Activated naive CD4-positive, alpha-beta T cell treated with anti-CD3 and anti-CD28 coated beads, Interleukin-2, amount 10 ng/mL, durations not matched to agents 7 days and 5 days (primary cell): ENCODE measurements around the gene BCAP29.

Experiments
- CTCF ChIA-PET: fragments of 350-600 bp; sonication (Branson Sonifier 250); formaldehyde crosslinking; loops from one replicate; lab custom pipeline; 2021; ENCODE audit warnings: antibody characterized with exemption; lab: Charles Lee
- DNase-seq: peaks from one replicate; pipeline ENCODE4 v3.0.0-alpha.2; 2020
- H3K27ac Mint-ChIP-seq: one replicate; pipeline ENCODE4 v1.8.0; 2021; ENCODE audit warnings: mild to moderate bottlenecking, moderate library complexity, mixed read lengths
- H3K27me3 Mint-ChIP-seq: one replicate; pipeline ENCODE4 v1.8.0; 2021; ENCODE audit warnings: mild to moderate bottlenecking, mixed read lengths
- H3K36me3 Mint-ChIP-seq: one replicate; pipeline ENCODE4 v1.8.0; 2021; ENCODE audit warnings: mixed read lengths
- H3K4me1 Mint-ChIP-seq: one replicate; pipeline ENCODE4 v1.8.0; 2021; ENCODE audit warnings: mixed read lengths
- H3K4me3 Mint-ChIP-seq: one replicate; pipeline ENCODE4 v1.8.0; 2021; ENCODE audit warnings: mild to moderate bottlenecking, moderate library complexity, mixed read lengths
- H3K9me3 Mint-ChIP-seq: one replicate; pipeline ENCODE4 v1.8.0; 2021; ENCODE audit warnings: mixed read lengths

BCAP29 gene

GRCh38 chr7:107658467-107658866, 78.4 kb downstream of the BCAP29 start:
- no peaks in the 10 kb centered on the region for H3K9me3 Mint-ChIP-seq
- no peak overlapping the region for H3K4me3 Mint-ChIP-seq
- CTCF ChIA-PET: no interaction called here
- no peaks in the 10 kb centered on the region for H3K36me3 Mint-ChIP-seq
- no peak for DNase-seq
- peaks cover 50% of the 10 kb centered on the region for H3K4me1 Mint-ChIP-seq
- H3K27me3 Mint-ChIP-seq: peaks cover 30% of the 10 kb centered on the region
- H3K27ac Mint-ChIP-seq: no peak overlapping the region

DNA sequence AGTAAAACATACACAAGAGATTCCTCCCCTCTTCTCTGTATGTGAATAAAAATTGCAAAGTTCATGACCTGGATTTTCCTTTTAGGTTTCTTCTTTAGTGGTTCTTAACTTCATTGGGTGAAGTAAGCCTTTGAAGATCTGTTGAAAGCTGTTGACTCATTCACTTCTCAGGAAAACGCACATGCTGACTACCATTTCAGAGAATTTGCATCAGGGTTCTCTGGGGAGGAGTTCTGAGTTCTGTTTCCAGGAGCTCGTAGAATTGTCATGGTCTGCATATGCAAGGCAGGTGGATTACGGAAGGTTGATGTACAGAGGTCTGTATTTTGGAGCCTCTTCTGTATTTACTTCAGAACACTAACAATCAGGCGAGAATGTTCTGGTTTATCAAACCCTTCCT, 79.6 kb downstream of the BCAP29 start:
- Mint-ChIP-seq H3K4me3 (peak overlapping the region; percentile 89), H3K4me1 (peaks cover 46% of the 10 kb centered on the region), H3K36me3 (no peaks in the 10 kb centered on the region), H3K9me3 (no peaks in the 10 kb centered on the region), H3K27ac (peak overlapping the region; percentile 72), H3K27me3 (peaks cover 27% of the 10 kb centered on the region)
- peak; percentile 59 for DNase-seq
- CTCF ChIA-PET: interaction anchor here (1.8 to 2.4 kb wide), 2 partner anchors 196 to 219 kb away, joined by 5 to 8 read pairs; no protein-coding TSS in a partner anchor

DNA sequence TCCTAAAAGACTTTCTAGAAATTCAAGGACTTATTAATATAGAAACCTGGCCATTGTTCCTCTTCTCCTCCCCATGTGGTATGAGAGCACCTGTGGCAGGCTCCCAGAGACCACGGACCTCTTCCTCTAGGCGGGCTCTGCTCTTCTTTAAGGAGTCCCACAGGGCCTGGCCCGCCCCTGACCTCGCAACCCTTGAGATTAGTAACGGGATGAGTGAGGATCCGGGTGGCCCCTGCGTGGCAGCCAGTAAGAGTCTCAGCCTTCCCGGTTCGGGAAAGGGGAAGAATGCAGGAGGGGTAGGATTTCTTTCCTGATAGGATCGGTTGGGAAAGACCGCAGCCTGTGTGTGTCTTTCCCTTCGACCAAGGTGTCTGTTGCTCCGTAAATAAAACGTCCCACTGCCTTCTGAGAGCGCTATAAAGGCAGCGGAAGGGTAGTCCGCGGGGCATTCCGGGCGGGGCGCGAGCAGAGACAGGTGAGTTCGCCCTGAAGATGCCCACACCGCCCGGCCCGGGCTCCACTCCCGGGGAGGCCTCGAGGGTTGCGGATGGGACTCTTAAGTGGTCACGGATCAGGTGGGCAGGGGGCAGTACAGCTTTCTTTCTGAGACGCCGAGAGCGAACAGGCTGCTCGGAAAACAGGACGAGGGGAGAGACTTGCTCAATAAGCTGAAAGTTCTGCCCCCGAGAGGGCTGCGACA, 80.5 kb downstream of the BCAP29 start, which contains the start of gene SLC26A4:
SLC26A4 (plus strand) TSS at position 448 of the 700 bp plus-strand sequence. CDS start 814 bp downstream, outside the sequence.
- Mint-ChIP-seq H3K27me3 (peaks cover 27% of the 10 kb centered on the region), H3K4me1 (peaks cover 38% of the 10 kb centered on the region)

DNA sequence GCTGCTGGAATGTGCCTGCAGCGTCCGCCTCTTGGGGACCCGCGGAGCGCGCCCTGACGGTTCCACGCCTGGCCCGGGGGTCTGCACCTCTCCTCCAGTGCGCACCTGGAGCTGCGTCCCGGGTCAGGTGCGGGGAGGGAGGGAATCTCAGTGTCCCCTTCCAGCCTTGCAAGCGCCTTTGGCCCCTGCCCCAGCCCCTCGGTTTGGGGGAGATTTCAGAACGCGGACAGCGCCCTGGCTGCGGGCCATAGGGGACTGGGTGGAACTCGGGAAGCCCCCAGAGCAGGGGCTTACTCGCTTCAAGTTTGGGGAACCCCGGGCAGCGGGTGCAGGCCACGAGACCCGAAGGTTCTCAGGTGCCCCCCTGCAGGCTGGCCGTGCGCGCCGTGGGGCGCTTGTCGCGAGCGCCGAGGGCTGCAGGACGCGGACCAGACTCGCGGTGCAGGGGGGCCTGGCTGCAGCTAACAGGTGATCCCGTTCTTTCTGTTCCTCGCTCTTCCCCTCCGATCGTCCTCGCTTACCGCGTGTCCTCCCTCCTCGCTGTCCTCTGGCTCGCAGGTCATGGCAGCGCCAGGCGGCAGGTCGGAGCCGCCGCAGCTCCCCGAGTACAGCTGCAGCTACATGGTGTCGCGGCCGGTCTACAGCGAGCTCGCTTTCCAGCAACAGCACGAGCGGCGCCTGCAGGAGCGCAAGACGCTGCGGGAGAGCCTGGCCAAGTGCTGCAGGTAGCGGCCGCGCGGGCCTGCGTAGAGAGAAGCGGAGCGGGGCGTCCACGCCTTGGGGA, 81.2 kb downstream of the BCAP29 start:
- peaks cover 35% of the 10 kb centered on the region for H3K4me1 Mint-ChIP-seq
- H3K36me3 Mint-ChIP-seq: no peaks in the 10 kb centered on the region
- H3K9me3 Mint-ChIP-seq: no peaks in the 10 kb centered on the region
- CTCF ChIA-PET: interaction anchor here (0.6 to 2.4 kb wide), 15 partner anchors 14 to 198 kb away, joined by 3 to 8 read pairs (median 3); partner anchors contain the start of genes COG5 and DUS4L
- no peak overlapping the region for H3K27ac Mint-ChIP-seq
- H3K27me3 Mint-ChIP-seq: peaks cover 27% of the 10 kb centered on the region
- peak; percentile 69 for DNase-seq
- H3K4me3 Mint-ChIP-seq: peak overlapping the region; percentile 89

More for the DNA sequence above, 80.5 kb downstream of the BCAP29 start, which contains the start of gene SLC26A4:
- CTCF ChIA-PET: interaction anchor here (0.9 to 2.4 kb wide), 10 partner anchors 15 to 218 kb away, joined by 3 to 8 read pairs (median 4); partner anchors contain the start of genes COG5 and DUS4L
- peak; percentile 44 for DNase-seq
- no peaks in the 10 kb centered on the region for H3K9me3 Mint-ChIP-seq
- peak within 1 kb of the TSS; percentile 89 for H3K4me3 Mint-ChIP-seq
- peak within 1 kb of the TSS; percentile 72 for H3K27ac Mint-ChIP-seq
- no peaks in the 10 kb centered on the region for H3K36me3 Mint-ChIP-seq

- Mint-ChIP-seq H3K4me3 (peak overlapping the region; percentile 89), H3K27ac (no peak overlapping the region), H3K27me3 (peaks cover 27% of the 10 kb centered on the region), H3K4me1 (peaks cover 35% of the 10 kb centered on the region), H3K9me3 (no peaks in the 10 kb centered on the region), H3K36me3 (no peaks in the 10 kb centered on the region)
- CTCF ChIA-PET: interaction anchor here (0.9 to 2.4 kb wide), 12 partner anchors 13 to 198 kb away, joined by 3 to 8 read pairs (median 3); partner anchors contain the start of genes COG5 and DUS4L
- no peak for DNase-seq
These were observed 81.9 kb downstream of the BCAP29 start for GRCh38 chr7:107661865-107662379.

GRCh38 chr7:107663196-107663595, 83.2 kb downstream of the BCAP29 start:
- peaks cover 35% of the 10 kb centered on the region for H3K4me1 Mint-ChIP-seq
- H3K9me3 Mint-ChIP-seq: no peaks in the 10 kb centered on the region
- peaks cover 27% of the 10 kb centered on the region for H3K27me3 Mint-ChIP-seq
- H3K27ac Mint-ChIP-seq: no peak overlapping the region
- CTCF ChIA-PET: no interaction called here
- H3K36me3 Mint-ChIP-seq: no peaks in the 10 kb centered on the region
- no peak for DNase-seq
- H3K4me3 Mint-ChIP-seq: no peak overlapping the region

DNA sequence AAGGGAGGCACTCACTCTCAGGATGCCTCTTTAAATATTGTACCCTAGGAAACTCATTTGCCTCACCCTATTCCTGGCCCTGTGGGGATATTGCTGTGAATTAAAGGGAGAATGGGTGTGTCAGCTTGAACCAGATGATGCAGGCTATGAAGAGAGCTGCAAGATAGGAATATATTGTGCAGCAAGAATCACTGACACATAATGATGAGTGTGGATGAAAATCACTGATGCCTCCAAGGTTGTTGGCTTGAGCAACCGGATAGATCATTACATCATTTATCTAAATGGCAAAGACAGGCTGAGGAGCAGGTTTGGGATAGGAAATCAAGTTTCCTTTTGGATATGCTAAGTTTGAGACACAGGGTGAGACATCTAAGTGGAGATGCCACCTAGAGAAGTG, 86.7 kb downstream of the BCAP29 start:
- CTCF ChIA-PET: no interaction called here
- H3K27ac Mint-ChIP-seq: no peak overlapping the region
- no peaks in the 10 kb centered on the region for H3K9me3 Mint-ChIP-seq
- no peak overlapping the region for H3K4me3 Mint-ChIP-seq
- no peak for DNase-seq
- peaks cover 11% of the 10 kb centered on the region for H3K27me3 Mint-ChIP-seq
- H3K36me3 Mint-ChIP-seq: no peaks in the 10 kb centered on the region
- peaks cover 9% of the 10 kb centered on the region for H3K4me1 Mint-ChIP-seq

GRCh38 chr7:107667341-107667740, 87.3 kb downstream of the BCAP29 start:
- CTCF ChIA-PET: no interaction called here

GRCh38 chr7:107668296-107668695, 88.2 kb downstream of the BCAP29 start:
- Mint-ChIP-seq H3K9me3 (no peaks in the 10 kb centered on the region), H3K36me3 (no peaks in the 10 kb centered on the region), H3K27ac (no peak overlapping the region), H3K4me3 (no peak overlapping the region), H3K27me3 (peaks cover 2% of the 10 kb centered on the region), H3K4me1 (peaks cover 3% of the 10 kb centered on the region)
- CTCF ChIA-PET: no interaction called here
- no peak for DNase-seq

More at GRCh38 chr7:107667341-107667740, 87.3 kb downstream of the BCAP29 start:
- Mint-ChIP-seq H3K4me1 (peaks cover 4% of the 10 kb centered on the region), H3K27ac (no peak overlapping the region), H3K27me3 (peaks cover 6% of the 10 kb centered on the region), H3K4me3 (no peak overlapping the region), H3K9me3 (no peaks in the 10 kb centered on the region), H3K36me3 (no peaks in the 10 kb centered on the region)
- no peak for DNase-seq
